PC-3 (cell line): ENCODE results near the gene LYRM1. TPM values are rescaled to one million over a fixed set of nuclear protein-coding genes. Genes with fewer than 3 reads are reported as not detected.

Experiments
- ATAC-seq: fragments of 200-7000 bp; cut with Tn5 transposase; 2 replicates; pipeline ENCODE4 v1.9.1; 2020; ENCODE audit warnings: mild to moderate bottlenecking, moderate library complexity
- BruUV-seq: library from RNA; stranded (reverse); fragments of 400-500 nt; replicated peaks from 2 replicates; lab custom pipeline; 2021; lab: Mats Ljungman, UMichigan
- CTCF ChIA-PET: fragments of 300-600 bp; sonication (Branson Sonifier 250); formaldehyde crosslinking; loops from one replicate; lab custom pipeline; 2022; ENCODE audit warnings: antibody characterized with exemption; lab: Charles Lee
- POLR2A ChIA-PET: fragments of 300-600 bp; sonication (Branson Sonifier 250); formaldehyde crosslinking; loops from one replicate; lab custom pipeline; 2022; ENCODE audit warnings: antibody characterized with exemption; ENCODE audit not compliant: unreplicated experiment; lab: Charles Lee
- DNase-seq: peaks from one replicate; pipeline ENCODE4 v3.0.0-alpha.2; 2015
- H2AFZ ChIP-seq: fragments of 300-600 bp; sonication (generic); 2 replicates; pipeline ENCODE4 v1.6.0; 2016; ENCODE audit warnings: antibody characterized with exemption, low read length
- H3F3A ChIP-seq: fragments of 300-600 bp; sonication (generic); one replicate; pipeline ENCODE4 v1.6.0; 2017; ENCODE audit warnings: antibody characterized with exemption, low read length, control low read depth, mild to moderate bottlenecking; ENCODE audit not compliant: unreplicated experiment
- H3K27ac ChIP-seq: fragments of 300-600 bp; sonication (generic); 2 replicates; pipeline ENCODE4 v1.5.1; 2016; ENCODE audit warnings: mild to moderate bottlenecking, low read length
- H3K27me3 ChIP-seq: fragments of 300-600 bp; sonication (generic); 2 replicates; pipeline ENCODE4 v1.6.1; 2016; ENCODE audit warnings: low read length, mixed read lengths
- H3K36me3 ChIP-seq: fragments of 300-600 bp; sonication (generic); 2 replicates; pipeline ENCODE4 v1.6.1; 2016; ENCODE audit warnings: low read depth, mixed run types, low read length, mixed read lengths
- H3K4me1 ChIP-seq: fragments of 300-600 bp; sonication (generic); 2 replicates; pipeline ENCODE4 v1.5.1; 2016; ENCODE audit warnings: low read length; ENCODE audit not compliant: insufficient read depth
- H3K4me2 ChIP-seq: fragments of 300-600 bp; sonication (generic); 2 replicates; pipeline ENCODE4 v1.6.0; 2016; ENCODE audit warnings: low read length
- H3K4me3 ChIP-seq: fragments of 300-600 bp; sonication (generic); 2 replicates; pipeline ENCODE4 v1.5.1; 2016; ENCODE audit warnings: mild to moderate bottlenecking, low read length, mixed read lengths
- H3K79me2 ChIP-seq: fragments of 300-600 bp; sonication (generic); 2 replicates; pipeline ENCODE4 v1.6.1; 2017; ENCODE audit warnings: low read length, mixed read lengths
- H3K9ac ChIP-seq: fragments of 300-600 bp; sonication (generic); 2 replicates; pipeline ENCODE4 v1.6.0; 2016; ENCODE audit warnings: mild to moderate bottlenecking, low read length
- H3K9me2 ChIP-seq: fragments of 300-600 bp; sonication (generic); replicated peaks from 2 replicates; pipeline ENCODE4 v1.6.1; 2016; ENCODE audit warnings: mixed run types, low read length, mixed read lengths
- H3K9me3 ChIP-seq: fragments of 300-600 bp; sonication (generic); 2 replicates; pipeline ENCODE4 v1.6.1; 2016; ENCODE audit warnings: low read length, mixed read lengths
- H4K20me1 ChIP-seq: fragments of 300-600 bp; sonication (generic); 2 replicates; pipeline ENCODE4 v1.6.1; 2016; ENCODE audit warnings: low read length, mixed read lengths
- EZH2 ChIP-seq: fragments of 300-600 bp; sonication (generic); IDR thresholded peaks from one replicate; pipeline ENCODE4 v1.6.1; 2017; ENCODE audit warnings: antibody characterized with exemption, mild to moderate bottlenecking, low read length; ENCODE audit not compliant: unreplicated experiment
- EZH2phosphoT487 ChIP-seq: fragments of 300-600 bp; sonication (generic); IDR thresholded peaks from 2 replicates; pipeline ENCODE4 v1.6.1; 2018; ENCODE audit warnings: mild to moderate bottlenecking, antibody characterized with exemption, low read length, borderline replicate concordance
- intact Hi-C: fragments of 100-400 bp; cut with micrococcal nuclease; formaldehyde crosslinking; loops from 2 replicates; pipeline ENCODE4 v1.9.0; 2023
- total RNA-seq: library from RNA; depleted of rRNA; stranded (reverse); fragments of >200 nt; gene quantifications from 2 replicates; pipeline ENCODE4 v1.2.3, GENCODE V29; 2014
- TF ChIP-seq, protein P1 (sequence below): fragments of 300-600 bp; sonication (generic); conservative IDR thresholded peaks from 2 replicates; pipeline ENCODE4 v1.5.1; 2017; ENCODE audit warnings: antibody characterized with exemption, low read depth, mild to moderate bottlenecking, low read length

LYRM1 gene
- total RNA-seq, 1 experiment from 2014 or later = 35.1 TPM

DNA sequence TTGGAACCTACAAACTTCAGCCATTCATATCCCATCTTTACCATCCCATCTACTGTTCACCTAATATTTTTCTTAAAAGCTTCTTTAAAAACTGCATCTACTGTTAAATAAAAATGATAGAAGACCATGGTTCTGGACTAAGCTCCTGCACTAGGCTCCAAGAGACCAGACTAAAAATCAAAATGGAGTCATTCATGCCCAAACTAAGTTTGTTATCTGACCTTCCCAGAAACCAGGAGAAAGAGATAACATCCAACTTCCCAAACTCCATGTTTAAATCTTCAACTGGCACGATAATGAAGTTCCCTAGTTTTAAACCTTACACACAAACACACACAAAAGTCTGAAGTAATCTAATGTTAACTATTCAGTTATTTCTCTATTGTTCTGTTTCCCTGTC lies 14.3 kb upstream of the LYRM1 start:
- Histone ChIP-seq H2AFZ (no peak overlapping the region), H3K4me2 (no peak overlapping the region), H3K9me3 (no peaks in the 10 kb centered on the region), H3K9me2 (no peaks in the 10 kb centered on the region), H3F3A (no peaks in the 10 kb centered on the region), H4K20me1 (0 out of 2 replicates have a peak, but pooled peaks cover 6% of the 10 kb centered on the region), H3K4me3 (no peak overlapping the region), H3K27ac (no peak overlapping the region), H3K27me3 (no peaks in the 10 kb centered on the region), H3K9ac (no peak overlapping the region), H3K4me1 (peaks cover 20% of the 10 kb centered on the region), H3K79me2 (peaks cover 81% of the 10 kb centered on the region), H3K36me3 (no peaks in the 10 kb centered on the region)
- ChIA-PET CTCF (no interaction called here), POLR2A (no interaction called here)
- no TSS peak for BruUV-seq
- no peak for DNase-seq
- intact Hi-C loops = no loop called here
- TF ChIP-seq, protein P1, sequence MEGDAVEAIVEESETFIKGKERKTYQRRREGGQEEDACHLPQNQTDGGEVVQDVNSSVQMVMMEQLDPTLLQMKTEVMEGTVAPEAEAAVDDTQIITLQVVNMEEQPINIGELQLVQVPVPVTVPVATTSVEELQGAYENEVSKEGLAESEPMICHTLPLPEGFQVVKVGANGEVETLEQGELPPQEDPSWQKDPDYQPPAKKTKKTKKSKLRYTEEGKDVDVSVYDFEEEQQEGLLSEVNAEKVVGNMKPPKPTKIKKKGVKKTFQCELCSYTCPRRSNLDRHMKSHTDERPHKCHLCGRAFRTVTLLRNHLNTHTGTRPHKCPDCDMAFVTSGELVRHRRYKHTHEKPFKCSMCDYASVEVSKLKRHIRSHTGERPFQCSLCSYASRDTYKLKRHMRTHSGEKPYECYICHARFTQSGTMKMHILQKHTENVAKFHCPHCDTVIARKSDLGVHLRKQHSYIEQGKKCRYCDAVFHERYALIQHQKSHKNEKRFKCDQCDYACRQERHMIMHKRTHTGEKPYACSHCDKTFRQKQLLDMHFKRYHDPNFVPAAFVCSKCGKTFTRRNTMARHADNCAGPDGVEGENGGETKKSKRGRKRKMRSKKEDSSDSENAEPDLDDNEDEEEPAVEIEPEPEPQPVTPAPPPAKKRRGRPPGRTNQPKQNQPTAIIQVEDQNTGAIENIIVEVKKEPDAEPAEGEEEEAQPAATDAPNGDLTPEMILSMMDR = no peak
- TF ChIP-seq EZH2 = no peak
- no peak for TF ChIP-seq EZH2phosphoT487
- ATAC-seq = no peak

DNA sequence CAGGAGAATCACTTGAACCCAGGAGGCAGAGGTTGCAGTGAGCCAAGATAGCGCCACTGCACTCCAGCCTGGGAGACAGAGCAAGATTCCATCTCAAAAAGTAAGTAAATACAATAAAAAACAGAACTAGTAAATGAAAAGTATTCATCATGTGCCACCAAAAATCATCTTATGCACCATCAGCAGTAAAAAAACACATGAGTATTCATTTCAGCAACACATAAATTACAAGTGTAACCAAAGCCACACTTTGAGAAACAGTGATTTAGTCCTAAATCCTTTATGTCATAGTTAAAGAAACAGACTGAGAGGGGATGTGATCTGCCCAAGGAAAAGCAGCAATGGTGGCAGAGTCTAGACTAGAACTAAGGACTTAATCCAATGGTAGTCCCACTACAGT lies 13.4 kb upstream of the LYRM1 start:
- Histone ChIP-seq H3K9ac (no peak overlapping the region), H3K27ac (no peak overlapping the region), H3K79me2 (peaks cover 84% of the 10 kb centered on the region), H2AFZ (no peak overlapping the region), H3F3A (no peaks in the 10 kb centered on the region), H3K9me2 (no peaks in the 10 kb centered on the region), H3K4me1 (peaks cover 13% of the 10 kb centered on the region), H3K36me3 (no peaks in the 10 kb centered on the region), H3K9me3 (no peaks in the 10 kb centered on the region), H4K20me1 (0 out of 2 replicates have a peak, but pooled peaks cover 6% of the 10 kb centered on the region), H3K4me2 (no peak overlapping the region), H3K4me3 (no peak overlapping the region), H3K27me3 (no peaks in the 10 kb centered on the region)
- ATAC-seq (no peak), DNase-seq (no peak)
- ChIA-PET CTCF (no interaction called here), POLR2A (no interaction called here)
- BruUV-seq = no TSS peak
- TF ChIP-seq EZH2phosphoT487 = no peak
- TF ChIP-seq, protein P1 = no peak
- no peak for TF ChIP-seq EZH2
- intact Hi-C loops = no loop called here

DNA sequence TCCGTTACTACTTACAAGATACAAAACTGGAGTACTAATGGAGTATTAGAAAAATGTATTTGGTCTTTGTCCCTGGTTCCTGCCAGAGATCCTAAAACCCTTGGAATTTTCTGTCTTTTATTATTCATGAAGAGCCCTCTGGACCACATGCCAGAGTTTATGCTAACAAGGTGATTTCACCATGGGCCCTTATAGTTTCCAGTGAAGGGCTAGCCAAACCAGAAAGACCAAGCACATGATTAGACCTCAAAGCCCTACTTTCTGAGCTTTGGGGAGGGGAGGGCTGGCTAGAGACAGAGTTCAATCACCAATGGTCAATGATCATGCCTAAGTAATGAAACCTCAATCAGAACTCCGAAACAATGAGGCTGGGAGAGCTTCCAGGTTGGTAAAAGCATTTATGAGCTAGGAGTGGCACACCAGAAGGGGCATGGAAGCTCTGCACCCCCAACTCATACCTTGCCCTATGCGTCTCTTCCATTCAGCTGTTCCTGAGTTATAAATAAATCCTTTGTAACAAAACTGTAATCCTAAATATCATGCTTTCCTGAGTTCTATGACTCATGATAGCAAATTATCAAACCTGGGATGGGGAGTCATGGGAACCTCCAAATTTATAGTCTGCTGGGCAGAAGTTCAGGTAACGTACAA lies 10.8 kb upstream of the LYRM1 start:
- H3K4me3 ChIP-seq = no peak overlapping the region
- DNase-seq (no peak), ATAC-seq (no peak; the same call in 1 of the 2 replicates)
- H3K4me1 ChIP-seq = no peaks in the 10 kb centered on the region
- no peaks in the 10 kb centered on the region for H3K27me3 ChIP-seq
- no TSS peak for BruUV-seq
- no peaks in the 10 kb centered on the region for H3F3A ChIP-seq
- no peak overlapping the region for H3K4me2 ChIP-seq
- no peaks in the 10 kb centered on the region for H4K20me1 ChIP-seq
- H3K9me3 ChIP-seq = no peaks in the 10 kb centered on the region
- ChIA-PET CTCF (no interaction called here), POLR2A (no interaction called here)
- TF ChIP-seq, protein P1 = no peak
- TF ChIP-seq EZH2phosphoT487 (no peak), EZH2 (no peak)
- no peak overlapping the region for H3K9ac ChIP-seq
- H3K36me3 ChIP-seq = peaks cover 11% of the 10 kb centered on the region
- intact Hi-C loops = no loop called here
- H2AFZ ChIP-seq = no peak overlapping the region
- peaks cover 86% of the 10 kb centered on the region for H3K79me2 ChIP-seq
- H3K9me2 ChIP-seq = no peaks in the 10 kb centered on the region
- H3K27ac ChIP-seq = no peak overlapping the region
